Hematopoietic multipotent progenitor cell treated with erythropoietin and hydrocortisone succinate and interleukin-3 and kit ligand, for 8 days (in vitro differentiated cells): ENCODE results near the gene ILKAP.
A peak's percentile ranks its signal among the peaks of the same experiment; 100 is the strongest.
"Not testable (repeated sequence)": the region's sequence is repeated elsewhere in the genome, so short reads cannot be mapped to it uniquely, and the experiment has no call there.

ENCODE experiments used
- DNase-seq: peaks from one replicate; pipeline ENCODE4 v3.0.0-alpha.2; 2015

ILKAP gene

DNA sequence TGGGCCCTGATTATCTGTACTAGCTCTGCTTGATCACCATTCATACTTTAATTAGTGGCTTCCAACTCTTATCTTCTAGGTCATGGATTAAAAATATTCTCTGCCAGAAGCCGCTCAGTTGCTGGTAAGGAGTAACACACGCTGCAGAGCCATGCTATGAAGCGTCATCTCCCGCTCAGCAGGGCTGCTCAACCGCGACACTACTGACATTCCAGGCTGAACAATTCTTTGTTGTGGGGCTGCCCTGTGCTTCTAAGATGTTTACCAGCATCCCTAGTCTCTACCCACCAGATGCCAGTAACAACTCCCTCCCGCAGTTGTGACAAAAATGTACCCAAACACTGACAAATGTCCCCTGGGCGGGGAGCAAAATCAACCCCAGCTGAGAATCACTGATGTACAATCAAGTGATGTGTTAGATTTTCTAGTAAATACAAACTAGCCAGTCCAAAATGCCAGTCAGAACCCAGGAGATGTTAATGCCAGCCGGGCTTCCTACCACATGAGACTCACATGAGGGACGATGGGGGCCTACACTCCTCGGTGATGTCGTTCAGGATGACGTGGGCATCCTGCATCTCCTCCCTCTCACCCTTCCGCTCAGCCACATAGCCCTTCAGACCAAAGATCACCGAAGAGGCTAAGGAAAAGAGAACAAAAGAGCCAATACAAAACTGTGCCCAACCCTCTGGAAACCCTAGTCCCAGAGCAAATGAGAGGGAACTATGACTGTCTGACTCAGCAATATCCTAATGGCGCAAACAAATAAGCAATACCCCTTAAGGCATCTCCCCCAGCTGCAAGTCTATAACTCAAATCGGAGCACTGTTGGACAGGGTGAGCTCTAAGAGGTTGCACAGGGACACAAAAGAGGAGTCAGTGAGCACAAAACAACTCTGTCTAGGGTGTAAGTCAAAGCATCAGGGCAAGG lies 15.6 kb downstream of the ILKAP start:
- no peak for DNase-seq

DNA sequence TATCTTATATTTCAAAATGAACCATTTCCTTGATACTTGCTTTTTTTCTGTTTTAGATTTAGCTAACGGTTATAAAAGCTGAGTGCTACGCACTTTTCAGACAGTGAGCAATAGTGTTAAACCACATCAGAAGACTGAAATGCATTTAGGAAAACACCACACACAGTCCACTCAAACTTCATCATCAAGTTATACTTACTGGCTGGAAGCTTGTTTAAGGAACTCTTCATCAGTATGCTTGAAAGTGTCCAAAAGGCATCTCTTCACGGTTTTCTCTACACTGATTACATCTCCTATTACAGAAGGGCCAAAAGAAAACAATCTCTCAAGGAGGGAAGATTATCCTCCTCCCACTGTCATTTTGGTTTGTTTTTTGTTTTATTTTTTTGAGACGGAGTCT lies 19.7 kb downstream of the ILKAP start:
- no peak for DNase-seq

DNA sequence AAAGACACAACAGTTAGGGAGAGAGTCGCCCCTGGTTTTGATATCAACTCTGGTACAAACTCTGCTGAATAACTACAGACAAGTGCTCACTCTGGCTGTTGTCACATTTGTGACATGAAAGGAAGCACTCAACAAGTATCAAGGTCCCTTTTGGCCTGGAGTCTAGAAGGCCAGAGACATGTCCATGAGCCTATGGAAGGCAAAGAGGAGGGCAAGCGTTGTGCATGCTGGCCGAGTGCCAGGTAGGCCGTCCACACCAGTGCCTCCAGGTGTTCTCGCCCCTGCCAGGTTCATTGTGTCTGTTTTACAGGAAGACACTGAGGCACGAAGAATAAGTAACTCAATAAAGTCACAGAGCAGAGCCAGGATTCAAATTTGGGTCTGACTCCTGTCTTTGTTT lies 21.1 kb downstream of the ILKAP start:
- DNase-seq = no peak

DNA sequence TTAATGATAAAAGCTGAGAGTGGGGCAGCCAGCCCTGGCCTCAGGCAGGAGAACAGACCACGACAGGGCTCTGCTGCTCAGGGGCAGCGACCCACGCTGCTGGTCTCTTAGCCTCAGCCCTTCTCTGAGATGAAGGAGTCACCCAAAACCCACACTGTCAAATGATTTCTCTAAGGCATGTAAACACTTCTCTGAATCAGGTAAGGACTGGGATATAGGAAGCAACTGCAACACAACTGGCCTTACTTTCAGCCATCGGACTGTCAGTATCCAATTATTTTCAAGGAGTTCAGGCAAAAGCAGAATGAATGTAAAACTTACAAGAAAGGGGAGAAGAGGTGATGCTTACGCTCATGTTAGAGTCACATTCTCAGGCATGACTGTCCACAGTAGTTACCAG lies 22.9 kb downstream of the ILKAP start:
- no peak for DNase-seq

DNA sequence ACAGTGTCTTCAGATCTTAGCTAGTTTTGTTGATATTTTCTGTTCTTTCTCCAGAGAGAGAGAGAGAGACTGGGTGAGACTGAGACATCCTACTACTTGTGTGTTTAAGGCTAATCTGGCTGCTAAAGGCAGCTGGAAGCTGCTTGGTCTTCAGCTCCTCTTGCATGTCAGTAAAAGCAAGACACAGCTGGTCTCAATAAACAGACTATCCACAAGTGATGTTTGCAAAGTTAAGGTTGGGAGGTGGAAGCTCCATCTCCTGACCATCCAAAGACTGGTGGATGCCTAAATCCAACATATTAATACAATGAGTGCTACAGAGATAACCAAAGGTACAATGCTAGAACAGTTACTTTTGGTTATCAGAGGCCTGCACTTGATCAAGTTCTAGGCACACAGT lies 26.9 kb downstream of the ILKAP start:
- DNase-seq = peak; percentile 81

DNA sequence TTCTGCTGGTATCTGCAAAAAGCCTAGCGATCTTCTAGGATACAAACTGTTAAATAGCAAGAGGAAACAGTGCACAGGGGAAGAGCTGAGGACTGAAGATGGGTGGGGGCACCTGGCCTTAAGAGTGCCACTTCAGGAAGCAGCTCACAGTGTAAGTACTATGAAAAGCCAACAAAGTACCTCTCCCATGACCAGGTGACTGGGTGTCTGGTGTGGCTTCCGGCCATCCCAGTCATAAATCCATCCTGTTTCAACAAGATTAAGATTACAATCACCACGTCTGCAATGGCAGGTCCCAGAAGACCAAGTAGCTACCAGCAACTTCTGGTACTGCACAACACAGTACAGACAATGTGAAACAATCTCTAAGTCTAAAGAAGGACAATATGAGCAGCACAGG lies 28.8 kb downstream of the ILKAP start:
- no peak for DNase-seq

DNA sequence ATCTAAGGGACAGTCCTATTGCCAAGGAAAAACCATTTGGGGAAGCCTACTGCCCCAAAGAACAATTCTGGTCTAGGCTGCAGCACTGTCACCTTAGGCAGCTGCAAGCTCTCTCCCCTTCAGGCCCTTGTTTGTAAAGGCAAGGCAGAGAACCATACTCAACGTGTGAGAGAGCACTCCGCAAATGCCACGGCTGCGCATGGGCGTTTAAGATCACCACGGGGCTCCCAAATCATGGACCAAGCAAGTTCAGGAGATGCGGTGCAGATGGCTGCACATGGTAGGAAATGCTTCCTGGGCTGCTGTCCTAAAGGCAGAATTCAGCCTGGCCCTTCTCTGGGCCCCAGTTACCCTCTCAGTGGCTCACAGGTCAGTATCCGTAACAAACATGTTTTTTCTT lies 29.2 kb downstream of the ILKAP start:
- DNase-seq = no peak

DNA sequence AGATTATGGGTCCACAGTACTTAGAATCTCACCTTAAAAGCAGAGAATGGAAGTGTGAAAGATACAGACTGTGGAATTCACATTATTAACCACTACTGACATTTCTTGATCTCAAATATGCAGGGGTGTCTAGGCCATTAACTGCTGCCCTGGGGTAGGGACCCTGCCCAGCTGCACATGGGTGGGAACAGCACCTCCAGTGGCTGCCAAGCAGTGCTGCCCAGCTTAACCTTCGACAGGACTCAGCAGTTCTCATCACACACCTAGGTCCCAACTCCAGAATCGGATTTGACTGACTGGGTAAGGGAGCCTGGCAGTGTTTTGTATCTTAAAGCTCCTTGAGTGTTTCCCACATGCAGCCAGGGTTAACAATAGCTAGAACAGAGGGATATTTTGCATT lies 29.8 kb downstream of the ILKAP start:
- DNase-seq = no peak

DNA sequence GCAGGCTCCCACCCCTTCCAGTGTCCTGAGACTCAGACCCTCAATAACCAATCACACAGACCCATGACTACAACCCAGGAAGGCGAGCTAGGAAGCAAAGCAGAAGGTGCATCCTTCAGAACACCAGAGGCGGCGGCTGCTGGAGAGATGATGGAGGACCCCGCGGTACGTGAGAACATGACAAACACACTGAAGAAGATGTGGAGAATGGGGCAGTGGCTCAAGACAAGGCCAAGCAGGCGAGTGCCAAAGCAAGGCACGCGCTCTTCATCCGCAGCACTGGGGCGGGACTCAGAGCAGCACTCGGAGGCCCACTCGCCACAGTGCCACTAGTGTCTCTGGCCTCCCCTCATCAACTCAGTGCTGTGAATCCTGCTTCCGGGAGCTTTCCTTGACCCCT lies 31.1 kb downstream of the ILKAP start:
- DNase-seq = no peak

DNA sequence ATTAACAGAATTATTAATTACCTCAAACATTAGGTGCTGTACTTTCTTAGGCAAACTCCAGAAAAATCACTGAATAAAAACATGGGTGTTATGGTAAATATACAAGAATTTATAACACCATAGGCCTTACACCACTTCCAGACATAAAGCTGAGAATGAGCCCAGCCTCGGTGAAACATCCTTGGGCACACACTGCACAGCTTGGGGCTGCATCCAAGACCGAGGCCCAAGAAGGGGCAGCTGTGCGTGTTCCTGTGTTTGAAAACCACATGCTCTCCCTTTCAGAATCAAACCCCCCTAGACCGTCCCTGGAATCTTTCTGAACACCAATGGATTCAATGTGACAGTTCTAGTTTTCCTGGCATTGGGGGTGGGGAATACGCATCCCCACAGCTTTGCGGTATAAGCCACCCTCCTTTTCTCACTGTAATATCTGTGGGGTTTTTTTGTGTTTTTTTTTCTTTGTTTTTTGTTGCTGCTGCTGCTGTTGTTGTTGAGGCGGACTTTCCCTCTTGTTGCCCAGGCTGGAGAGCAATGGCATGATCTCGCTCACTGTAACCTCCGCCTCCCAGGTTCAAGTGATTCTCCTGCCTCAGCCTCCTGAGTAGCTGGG lies 31.8 kb downstream of the ILKAP start:
- DNase-seq = no peak

DNA sequence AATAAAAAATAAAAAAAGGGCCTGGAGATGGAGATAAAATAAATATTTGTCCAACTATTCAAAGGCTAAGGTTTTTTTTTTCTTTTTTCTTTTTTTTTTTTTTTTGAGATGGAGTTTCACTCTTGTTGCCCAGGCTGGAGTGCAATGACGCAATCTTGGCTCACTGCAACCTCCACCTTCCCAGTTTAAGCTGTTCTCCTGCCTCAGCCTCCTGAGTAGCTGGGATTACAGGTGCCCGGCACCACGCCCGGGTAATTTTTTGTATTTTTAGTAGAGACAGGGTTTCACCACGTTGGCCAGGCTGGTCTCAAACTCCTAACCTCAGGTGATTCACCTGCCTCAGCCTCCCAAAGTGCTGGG lies 32.4 kb downstream of the ILKAP start:
- DNase-seq = not testable (repeated sequence)

DNA sequence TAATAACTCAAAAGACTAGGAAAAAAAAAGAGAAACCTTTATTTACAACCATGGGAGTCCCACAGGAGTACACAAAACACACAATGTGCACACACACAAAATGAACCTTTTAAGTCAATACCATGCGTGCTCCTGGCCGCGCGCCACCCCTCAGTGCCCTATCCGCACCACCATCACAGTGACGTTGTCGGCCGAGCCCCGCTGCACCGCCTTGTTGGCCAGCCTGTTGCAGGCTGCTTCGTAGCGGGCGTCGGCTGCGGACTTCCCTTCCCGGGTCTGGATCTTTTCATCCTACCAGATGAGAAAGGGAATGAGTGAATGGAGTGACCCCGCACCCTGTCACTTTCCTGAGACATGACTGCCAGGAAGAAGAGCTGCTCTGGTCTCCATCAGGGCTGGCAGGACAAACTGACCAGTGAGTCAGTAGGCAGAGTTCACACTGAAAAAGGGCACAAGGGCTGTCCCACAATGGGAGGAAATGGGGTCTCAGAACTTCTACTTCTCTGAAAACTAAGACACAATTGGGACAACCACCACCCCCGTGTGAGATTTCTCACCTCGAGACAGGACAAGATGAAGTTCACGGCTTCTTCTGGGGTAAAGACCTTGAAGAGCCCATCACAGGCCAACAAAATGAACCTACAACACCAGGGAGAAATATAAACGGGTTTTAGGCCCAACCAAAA lies 33.0 kb downstream of the ILKAP start:
- peak; percentile 46 for DNase-seq

DNA sequence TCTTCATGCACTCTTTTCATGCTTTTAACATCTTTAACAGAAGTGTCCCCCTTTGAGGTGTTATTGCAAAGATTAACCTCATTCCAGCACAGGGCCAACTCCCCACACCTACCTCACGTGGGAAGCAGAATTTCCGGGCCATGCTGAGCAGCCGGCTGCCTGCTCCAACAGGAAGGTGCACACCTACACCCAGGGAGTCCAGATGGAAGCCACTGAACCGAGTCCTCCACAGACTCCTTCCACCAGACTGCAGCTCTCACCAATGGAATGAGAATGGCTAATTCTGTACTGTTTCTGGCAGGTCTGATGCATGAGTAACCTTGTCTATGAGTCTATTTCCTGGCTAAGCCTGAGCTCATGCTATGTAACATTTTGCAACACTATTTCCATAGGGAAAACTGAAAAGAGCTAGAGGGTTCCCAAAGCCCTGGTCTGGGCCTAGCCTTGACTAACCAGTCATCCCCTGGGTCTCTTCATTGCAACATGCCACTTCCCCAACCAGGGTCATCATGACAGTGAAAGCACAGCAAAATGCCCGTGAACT lies 33.7 kb downstream of the ILKAP start:
- no peak for DNase-seq

DNA sequence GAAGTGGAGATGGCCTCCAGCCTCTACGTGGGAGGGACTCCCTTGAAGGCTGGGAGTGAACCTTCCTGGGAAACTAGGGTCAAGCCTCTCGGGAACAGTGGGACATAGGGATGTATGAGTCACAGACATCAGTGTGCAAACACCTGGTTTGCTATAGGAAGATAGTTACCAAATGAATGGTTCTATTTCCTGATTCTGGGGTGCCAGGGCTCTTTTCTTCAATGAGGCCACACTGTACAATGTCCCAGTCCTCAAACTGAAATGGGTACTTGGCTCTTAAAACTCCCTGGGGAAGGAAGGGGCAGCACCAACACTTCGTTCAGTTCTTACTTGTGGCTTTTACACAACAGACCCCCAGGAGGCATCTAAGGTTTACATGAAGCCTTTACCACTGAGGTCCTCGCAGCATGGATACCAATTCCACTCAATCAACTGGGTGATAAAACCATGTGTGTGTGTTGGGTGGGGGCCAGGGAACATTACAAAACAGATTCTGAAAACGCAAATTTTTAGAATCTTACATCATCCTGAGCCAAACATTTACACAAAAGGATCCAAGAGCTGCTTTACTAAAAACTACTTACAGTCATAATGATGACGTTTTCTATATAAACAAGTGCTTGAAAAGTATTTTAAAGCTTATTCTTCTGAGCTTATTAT lies 34.3 kb downstream of the ILKAP start:
- DNase-seq = peak; percentile 92

DNA sequence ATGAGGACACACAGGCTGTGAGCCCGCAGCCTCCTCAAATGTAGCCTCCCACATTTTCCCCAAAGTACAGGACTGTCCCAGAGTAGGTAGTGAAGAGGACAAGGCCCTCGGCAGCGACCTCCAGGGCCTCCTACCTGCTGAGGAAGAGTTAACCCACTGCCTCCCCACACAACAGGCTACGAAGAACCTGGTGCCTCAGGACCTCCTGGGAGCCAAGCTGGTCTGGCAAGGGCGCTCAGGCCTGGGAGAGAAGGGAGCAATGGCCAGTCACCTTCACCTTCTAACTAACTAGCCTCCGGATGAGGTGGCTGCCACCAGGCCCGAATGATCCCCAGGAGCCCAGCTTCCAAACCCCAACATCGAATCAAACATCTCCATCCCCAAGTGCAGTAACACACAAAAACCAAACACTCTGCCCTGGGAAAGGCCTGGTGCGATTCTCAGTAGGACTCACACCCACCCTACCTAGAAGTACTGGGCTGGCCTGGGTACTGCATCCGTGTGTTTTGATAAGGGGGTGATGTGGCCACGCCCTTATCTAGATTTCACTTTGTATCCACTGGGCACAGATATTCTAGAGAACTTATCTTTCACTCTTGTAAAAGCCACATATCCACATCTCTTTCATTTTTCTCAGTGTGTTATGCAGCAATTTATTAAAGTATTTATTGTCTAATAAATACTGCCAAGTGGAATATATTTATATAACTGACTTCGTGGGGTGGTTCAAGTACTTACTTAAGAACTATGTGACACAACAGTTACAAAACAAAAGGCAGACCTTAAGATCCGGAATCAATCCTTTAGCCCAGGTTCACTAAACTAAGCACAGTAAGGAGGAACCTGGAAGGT lies 35.1 kb downstream of the ILKAP start:
- peak; percentile 99 for DNase-seq

DNA sequence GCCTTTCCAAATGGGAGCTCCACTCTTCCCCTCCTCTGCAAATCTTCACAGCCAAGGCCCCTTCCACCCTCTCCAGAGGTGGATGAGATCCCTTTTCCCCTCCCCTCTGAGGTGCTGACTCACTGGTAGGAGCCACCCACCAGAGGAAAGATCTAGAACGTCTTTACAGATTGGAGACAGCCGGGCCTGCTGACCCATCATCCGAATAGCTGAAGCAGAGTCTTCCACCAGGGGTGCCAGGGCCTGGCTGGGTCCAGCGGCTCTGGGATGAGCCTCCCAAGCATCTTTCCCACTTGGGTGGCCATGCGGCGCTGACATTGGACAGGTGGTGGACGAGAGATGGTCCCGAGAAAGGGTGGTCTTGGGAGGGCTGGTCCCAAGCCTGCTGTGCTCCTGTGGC lies 35.7 kb downstream of the ILKAP start:
- peak; percentile 81 for DNase-seq

DNA sequence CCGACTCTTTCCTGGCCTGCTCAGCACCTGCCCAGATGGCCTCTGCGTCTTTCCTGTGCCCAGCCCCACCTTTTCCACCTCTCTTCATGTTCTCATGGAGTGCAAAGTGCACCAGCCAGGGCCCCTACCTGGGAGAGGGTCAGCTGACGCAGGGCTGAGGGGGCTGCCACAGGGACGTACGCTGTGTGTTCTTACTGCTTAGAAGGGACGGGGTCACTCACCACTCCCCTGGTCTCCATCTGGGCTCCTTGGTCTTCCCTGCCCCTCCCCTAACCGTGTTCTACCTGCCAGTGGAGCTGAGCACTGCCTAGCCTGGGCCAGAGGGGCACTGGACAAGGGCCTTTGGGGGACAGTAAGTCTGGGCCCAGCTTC lies 36.2 kb downstream of the ILKAP start:
- DNase-seq = no peak

DNA sequence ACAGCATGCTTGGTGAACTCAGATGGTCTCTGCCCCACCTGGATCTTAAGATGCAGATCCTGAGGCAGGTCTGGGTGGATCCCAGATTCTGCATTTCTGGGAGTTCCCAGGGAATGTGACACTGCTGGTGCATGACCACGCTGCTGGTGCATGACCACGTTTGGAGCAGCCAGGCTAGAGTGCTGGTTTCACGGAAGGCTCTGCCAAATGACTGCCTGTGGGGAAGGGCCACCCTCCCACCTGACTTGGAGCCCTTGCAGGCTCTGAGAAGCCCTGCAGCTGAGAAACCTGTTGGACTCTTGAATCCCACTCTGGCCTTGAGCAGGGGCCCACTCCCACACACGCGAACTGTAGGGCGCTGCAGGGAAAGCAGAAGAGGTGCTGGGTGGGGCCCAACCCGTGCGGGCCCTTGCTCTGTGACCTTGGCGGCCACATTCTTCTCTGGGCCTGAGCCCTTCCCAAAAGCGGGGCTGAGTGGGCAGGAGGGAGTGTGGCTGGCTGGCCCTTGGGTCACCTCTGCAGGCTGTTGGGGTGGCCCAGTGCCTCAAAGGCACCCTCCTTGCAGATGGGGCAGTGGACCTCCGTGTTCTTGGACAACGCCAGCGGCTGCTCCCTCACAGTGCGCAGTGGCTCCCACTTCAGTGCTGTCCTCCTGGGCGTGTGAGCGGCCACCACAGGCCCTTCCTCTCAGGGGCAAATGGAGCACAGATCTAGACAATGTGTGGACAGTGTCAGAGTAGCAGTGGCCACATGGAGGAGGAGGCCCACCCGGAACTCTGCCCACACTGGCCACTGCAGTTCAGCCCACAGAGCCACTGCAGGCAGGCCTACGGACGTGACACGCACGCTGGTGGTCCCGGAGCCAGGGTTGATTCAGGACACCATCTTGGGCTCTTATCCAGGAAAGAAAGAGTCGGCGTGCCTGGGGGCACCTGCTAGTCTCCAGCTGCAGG lies 36.8 kb downstream of the ILKAP start:
- peak; percentile 39 for DNase-seq

DNA sequence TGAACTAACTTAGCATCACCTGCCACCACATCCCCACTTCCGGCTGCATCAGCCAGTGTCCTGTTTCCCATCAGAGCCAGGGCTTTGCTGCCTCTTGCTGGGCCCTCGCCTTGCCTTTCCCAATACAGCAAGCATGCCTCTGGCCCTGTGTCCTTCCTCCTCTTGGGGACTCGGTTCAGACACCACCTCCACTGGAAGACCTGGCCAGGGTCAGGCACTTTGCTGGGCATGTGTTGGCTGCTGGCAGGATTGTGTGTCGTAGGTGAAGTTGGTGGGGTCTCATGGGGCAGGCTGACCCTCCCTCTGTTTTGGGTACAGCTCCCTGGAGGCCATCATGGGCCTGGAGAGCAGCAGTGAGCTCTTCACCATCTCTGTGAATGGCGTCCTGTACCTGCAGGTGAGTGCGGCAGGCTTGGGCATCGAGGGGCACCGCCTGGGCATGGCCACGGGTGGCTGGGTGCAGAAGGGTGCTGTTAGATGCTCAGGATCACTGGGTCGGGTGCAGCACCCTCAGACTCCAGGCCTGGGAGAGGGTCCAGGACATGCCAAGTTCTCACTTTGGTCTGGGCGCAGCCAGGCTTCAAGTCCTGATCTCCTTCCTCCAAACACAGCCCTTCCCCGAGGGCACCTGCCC lies 38.1 kb downstream of the ILKAP start:
- DNase-seq = no peak

DNA sequence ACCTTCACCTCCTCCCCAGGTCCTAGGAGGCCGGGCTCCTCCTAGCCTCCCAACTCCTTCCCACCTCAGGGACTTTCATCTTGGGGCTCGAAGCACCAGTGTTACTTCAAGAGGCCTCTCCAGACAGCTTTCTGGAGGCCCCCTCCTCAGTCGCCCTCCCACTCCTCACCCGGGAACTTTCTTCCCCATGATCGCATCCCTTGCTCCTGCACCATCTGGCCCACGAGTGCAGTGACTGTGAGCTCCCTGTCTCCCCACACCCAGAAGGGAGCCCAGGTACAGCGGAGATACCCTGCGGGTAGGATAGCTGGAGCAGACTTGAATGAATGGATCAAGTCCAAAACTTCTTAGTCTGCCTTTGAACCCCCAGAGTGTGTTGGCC lies 38.6 kb downstream of the ILKAP start:
- DNase-seq = no peak
